Measurements from ENCODE around the gene CPLANE2.
"Not testable (repeated sequence)": the region's sequence is repeated elsewhere in the genome, so short reads cannot be mapped to it uniquely, and the experiment has no call there.

Gene CPLANE2, protein sequence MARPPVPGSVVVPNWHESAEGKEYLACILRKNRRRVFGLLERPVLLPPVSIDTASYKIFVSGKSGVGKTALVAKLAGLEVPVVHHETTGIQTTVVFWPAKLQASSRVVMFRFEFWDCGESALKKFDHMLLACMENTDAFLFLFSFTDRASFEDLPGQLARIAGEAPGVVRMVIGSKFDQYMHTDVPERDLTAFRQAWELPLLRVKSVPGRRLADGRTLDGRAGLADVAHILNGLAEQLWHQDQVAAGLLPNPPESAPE

DNA sequence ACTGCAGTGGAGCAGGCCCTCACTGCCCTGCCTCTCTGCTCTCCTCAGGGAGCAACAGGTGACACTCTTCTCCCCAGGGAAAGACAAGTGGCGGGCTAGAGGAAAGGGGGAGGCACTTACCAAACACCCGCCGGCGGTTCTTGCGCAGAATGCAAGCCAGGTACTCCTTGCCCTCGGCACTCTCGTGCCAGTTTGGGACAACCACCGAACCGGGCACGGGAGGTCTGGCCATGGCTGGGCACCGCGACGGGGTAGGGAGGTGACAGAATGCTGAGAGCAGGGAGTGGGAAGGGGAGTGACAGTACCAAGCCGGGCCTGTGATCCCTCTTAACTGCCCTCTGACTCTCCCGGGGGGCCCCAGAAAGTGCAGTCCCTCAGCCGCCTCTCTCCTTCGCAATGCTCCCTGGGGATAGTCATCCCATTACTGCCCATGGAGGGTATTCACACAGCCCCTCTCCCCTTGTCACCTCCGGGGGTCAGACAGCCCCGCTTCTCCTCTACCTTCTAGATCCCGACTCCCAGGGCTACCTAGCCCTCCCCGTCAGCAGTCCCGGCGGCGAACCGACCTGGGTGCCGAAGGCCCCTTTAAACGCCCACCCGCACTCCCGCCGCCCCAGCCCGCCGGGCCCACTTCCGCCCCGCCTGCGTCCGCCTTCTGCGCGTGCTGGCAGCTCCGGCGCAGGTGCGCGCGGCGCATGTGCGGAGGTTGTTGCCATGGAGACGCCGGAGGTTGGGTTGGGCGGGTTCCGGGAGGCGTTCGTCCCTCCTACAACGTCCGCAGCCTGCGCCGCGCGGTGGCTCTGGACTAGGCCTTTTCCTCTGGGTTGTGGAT, at the start of gene CPLANE2:
TSS of gene CPLANE2 (minus strand) at position 673 of the 832 bp plus-strand sequence. CDS start at position 232, 441 bp downstream.
- H3K27ac ChIP-seq = peak within 1 kb of the TSS in 20 of 21 experiments; percentile 57 to 96 (median 89)
- peak within 1 kb of the TSS; percentile 42 to 62 (median 49) for H3K4me3 ChIP-seq

- no peak overlapping the region for H3K4me3 ChIP-seq
- H3K27ac ChIP-seq = no peak overlapping the region
These were observed 49.1 kb upstream of the CPLANE2 start for GRCh38 chr1:16286122-16286521.

GRCh38 chr1:16281765-16282164, 44.8 kb upstream of the CPLANE2 start:
- H3K4me3 ChIP-seq = no peak overlapping the region
- no peak overlapping the region for H3K27ac ChIP-seq

GRCh38 chr1:16279186-16279585, 42.2 kb upstream of the CPLANE2 start:
- Histone ChIP-seq H3K4me3 (no peak overlapping the region), H3K27ac (no peak overlapping the region)

DNA sequence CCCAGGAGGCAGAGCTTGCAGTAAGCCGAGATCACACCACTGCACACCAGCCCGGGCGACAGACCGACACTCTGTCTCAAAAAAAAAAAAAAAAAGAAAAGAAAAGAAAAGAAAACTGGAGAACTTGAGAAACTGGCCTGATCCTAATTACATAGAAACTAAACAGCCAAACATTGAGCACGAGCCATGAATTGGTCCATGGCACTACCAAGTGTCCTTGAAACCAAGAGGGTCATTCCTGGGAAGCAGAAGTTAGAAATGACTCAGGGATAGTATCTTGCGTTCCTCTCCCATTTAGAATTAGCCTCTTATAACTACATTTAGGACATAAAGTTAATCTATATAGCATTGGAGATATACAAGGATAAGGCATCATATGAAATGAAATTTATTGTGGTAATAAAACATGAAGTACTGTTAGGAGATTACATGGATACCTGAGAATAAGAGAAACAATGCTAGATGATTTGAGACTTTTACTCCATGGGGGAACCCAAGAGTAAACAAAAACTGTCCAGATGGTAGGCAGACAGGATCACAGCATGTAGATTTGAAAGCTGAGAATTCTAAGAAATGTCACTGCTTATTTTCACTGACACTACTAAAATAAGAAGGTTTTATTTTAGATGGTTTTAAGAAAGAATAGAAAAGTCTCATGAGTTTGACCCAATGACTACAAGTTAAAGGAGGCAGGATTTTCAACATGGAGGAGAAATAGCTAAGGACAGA, 39.5 kb upstream of the CPLANE2 start:
- H3K4me3 ChIP-seq = no peak overlapping the region
- H3K27ac ChIP-seq = no peak overlapping the region

DNA sequence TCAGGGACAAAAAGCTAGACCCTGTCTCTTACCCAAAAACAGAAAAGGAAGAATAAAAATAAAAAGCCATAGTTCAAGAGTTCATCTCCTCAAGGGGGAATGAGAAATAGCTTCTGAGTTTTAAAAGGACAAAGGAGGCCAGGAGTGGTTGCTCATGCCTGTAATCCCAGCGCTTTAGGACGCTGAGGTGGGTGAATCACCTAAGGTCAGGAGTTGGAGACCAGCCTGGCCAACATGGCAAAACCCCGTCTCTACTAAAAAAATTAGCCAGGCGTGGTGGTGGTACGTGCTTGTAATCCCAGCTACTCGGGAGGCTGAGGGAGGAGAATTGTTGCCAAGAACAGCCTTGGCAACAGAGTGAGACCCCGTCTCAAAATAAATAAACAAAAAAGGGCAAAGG, 38.6 kb upstream of the CPLANE2 start:
- Histone ChIP-seq H3K27ac (no peak overlapping the region), H3K4me3 (no peak overlapping the region)

GRCh38 chr1:16267690-16268180, 30.8 kb upstream of the CPLANE2 start:
- Histone ChIP-seq H3K4me3 (no peak overlapping the region), H3K27ac (no peak overlapping the region)

GRCh38 chr1:16266411-16267118, 29.6 kb upstream of the CPLANE2 start:
- Histone ChIP-seq H3K4me3 (no peak overlapping the region), H3K27ac (no peak overlapping the region)

DNA sequence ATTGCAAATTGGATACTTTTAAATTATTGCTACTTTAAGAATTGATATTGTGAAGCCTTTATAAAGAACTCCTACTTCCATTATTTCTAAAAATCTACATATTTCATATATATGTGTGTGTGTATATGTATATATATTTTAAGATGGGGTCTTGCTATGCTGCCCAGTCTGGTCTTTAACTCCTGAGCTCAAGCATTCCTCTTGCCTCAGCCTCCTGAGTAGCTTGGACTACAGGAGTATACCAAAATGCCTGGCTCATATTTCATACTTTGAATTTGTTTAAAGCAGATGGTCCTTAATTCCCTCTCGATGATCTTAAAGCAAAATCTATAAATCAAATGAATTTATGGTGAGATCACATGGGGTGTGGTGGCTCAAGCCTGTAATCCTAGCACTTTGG, 25.1 kb upstream of the CPLANE2 start:
- Histone ChIP-seq H3K27ac (no peak overlapping the region), H3K4me3 (no peak overlapping the region)

DNA sequence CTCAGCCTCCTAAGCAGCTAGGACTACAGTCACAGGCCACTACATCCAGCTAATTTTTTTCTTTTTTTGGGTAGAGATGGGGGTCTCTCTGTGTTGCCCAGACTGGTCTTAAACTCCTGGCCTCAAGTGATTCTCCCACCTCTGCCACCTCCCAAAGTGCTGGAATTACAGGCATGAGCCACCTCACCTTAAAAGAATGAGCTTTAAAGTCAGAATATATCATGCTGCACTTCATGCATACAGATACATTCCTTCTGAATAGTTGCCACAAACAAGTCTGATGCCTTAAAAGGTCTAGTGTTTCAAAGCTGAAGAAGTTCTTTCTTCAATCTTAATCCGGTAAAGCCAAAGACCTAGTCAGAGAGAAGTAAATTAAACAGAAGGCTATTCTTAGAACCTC, 23.8 kb upstream of the CPLANE2 start:
- H3K27ac ChIP-seq = no peak overlapping the region
- no peak overlapping the region for H3K4me3 ChIP-seq

DNA sequence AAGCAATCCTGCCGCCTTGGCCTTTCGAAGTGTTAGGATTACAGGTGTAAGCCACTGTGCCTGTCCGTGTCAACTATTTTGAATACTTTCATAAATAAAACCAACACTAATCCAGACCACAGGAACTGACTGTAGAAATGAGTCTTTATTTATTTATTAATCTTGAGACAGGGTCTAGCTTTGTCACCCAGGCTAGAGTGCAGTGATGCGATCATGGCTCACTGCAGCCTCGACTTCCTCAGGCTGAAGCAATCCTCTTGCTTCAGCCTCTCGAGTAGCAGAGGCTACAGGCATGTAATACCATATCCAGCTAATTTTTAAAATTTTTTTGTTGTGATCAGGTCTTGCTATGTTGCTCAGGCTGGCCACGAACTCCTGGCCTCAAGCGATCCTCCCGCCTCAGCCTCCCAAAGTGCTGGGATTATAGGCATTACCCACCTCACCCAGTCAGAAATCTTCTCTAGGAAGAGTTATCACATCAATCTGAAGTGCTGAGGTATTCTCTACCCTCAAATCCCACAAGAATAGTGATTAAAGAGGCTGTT, 21.7 kb upstream of the CPLANE2 start:
- H3K4me3 ChIP-seq = no peak overlapping the region
- H3K27ac ChIP-seq = no peak overlapping the region

- Histone ChIP-seq H3K4me3 (no peak overlapping the region), H3K27ac (no peak overlapping the region)
These were observed 21.0 kb upstream of the CPLANE2 start for GRCh38 chr1:16257968-16258367.

- not testable (repeated sequence) for H3K27ac ChIP-seq, H3K4me3 ChIP-seq
These were observed 20.6 kb upstream of the CPLANE2 start for GRCh38 chr1:16257556-16257955.

- no peak overlapping the region for H3K27ac ChIP-seq
These were observed 19.5 kb upstream of the CPLANE2 start for GRCh38 chr1:16256478-16256877.

GRCh38 chr1:16254263-16254928, 17.4 kb upstream of the CPLANE2 start:
- Histone ChIP-seq H3K4me3 (no peak overlapping the region), H3K27ac (peak overlapping the region in 1 of 21 experiments; percentile 47)

More at GRCh38 chr1:16256478-16256877, 19.5 kb upstream of the CPLANE2 start:
- no peak overlapping the region for H3K4me3 ChIP-seq

DNA sequence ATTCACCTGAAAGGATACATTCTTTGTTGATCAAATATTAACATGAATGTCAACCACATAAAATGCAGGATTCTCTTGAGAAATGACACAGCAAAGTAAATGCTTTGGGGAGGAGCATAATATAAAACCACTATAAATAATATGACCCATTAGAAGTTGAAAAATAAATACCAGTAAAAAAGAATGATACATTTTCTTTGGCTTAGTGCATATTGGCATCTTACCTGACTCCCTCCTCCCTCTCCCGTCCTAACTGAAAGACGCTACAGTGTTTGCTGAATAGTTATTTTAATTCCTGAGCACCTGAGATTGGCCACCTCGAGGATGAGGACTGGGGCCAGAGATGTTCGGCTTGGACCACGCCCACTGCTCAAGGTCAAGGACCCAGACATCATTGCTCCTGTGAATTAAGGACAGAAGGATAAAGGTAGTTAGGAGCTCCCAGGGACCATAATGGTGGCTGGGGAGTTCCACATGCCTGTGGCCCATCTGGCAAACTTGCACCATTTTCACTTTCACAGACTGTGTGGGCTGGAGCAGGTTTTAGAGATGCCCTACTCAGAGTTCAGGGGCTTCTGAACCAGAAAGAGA, 16.4 kb upstream of the CPLANE2 start:
- Histone ChIP-seq H3K27ac (peak overlapping the region in 2 of 21 experiments; percentile 16 to 47), H3K4me3 (no peak overlapping the region)

GRCh38 chr1:16252912-16253311, 15.9 kb upstream of the CPLANE2 start:
- Histone ChIP-seq H3K4me3 (no peak overlapping the region), H3K27ac (peak overlapping the region in 1 of 21 experiments; percentile 15)

- Histone ChIP-seq H3K4me3 (no peak overlapping the region), H3K27ac (peak overlapping the region in 4 of 21 experiments; percentile 30 to 69 (median 46))
These were observed 14.4 kb upstream of the CPLANE2 start for GRCh38 chr1:16251381-16251780.

Data from skin epidermis (tissue), 12 donors.